GM12878 (cell line): Measurements from ENCODE around the gene PDSS1. TPM values are rescaled to one million over a fixed set of nuclear protein-coding genes. Genes with fewer than 3 reads are reported as not detected.

Experiments used
- ATAC-seq: fragments of 200-7000 bp; cut with Tn5 transposase; 3 replicates; pipeline ENCODE4 v1.9.1; 2020; ENCODE audit warnings: mild to moderate bottlenecking, moderate library complexity
- BruUV-seq: library from RNA; stranded (reverse); fragments of 400-500 nt; replicated peaks from 2 replicates; lab custom pipeline; 2021; lab: Mats Ljungman, UMichigan
- CTCF ChIA-PET: fragments of 300-600 bp; sonication (Branson Sonifier 250); formaldehyde crosslinking; extraction: SDS; loops from one replicate; lab custom pipeline; 2021; ENCODE audit warnings: inconsistent platforms; lab: Yijun Ruan, JAX
- POLR2A ChIA-PET: fragments of 350-600 bp; formaldehyde crosslinking; extraction: SDS; loops from one replicate; lab custom pipeline; 2021; ENCODE audit warnings: inconsistent platforms; lab: Charles Lee
- RAD21 ChIA-PET: fragments of 300-600 bp; sonication (Branson Sonifier 250); formaldehyde crosslinking; loops from one replicate; lab custom pipeline; 2023; ENCODE audit warnings: antibody characterized with exemption; ENCODE audit not compliant: unreplicated experiment; lab: Charles Lee
- SMC1A ChIA-PET: fragments of 300-600 bp; sonication (Branson Sonifier 250); formaldehyde crosslinking; loops from one replicate; lab custom pipeline; 2023; ENCODE audit not compliant: unreplicated experiment, uncharacterized antibody; lab: Charles Lee
- DNase-seq: peaks from one replicate; pipeline ENCODE4 v3.0.0-alpha.2; 2011; ENCODE audit warnings: low read depth, low spot score
- FAIRE-seq: peaks from 3 replicates; lab custom pipeline; 2011; peaks lifted over from hg19 to GRCh38; lab: Jason Lieb, UNC
- H2AFZ ChIP-seq: 2 replicates; pipeline ENCODE4 v1.6.0; 2011; ENCODE audit warnings: low read depth, low read length, control low read depth; ENCODE audit not compliant: control insufficient read depth
- H3K27ac ChIP-seq: 2 replicates; pipeline ENCODE4 v1.5.1; 2011; ENCODE audit warnings: control low read depth; ENCODE audit not compliant: control insufficient read depth, insufficient read depth
- H3K27me3 ChIP-seq, 2 experiments: replicated peaks in 1 of 2; 2 replicates each; pipeline versions ENCODE4 v1.6.0 to v1.6.1; 2011; ENCODE audit warnings: low read length in 1 of 2; ENCODE audit not compliant: control insufficient read depth in 2 of 2, insufficient read depth in 2 of 2
- H3K36me3 ChIP-seq, 2 experiments: 2 replicates each; pipeline ENCODE4 v1.5.1; 2011; ENCODE audit warnings: low read length in 1 of 2; ENCODE audit not compliant: control insufficient read depth in 2 of 2, insufficient read depth in 2 of 2
- H3K4me1 ChIP-seq: 2 replicates; pipeline ENCODE4 v1.6.1; 2011; ENCODE audit warnings: mild to moderate bottlenecking, low read length, moderate library complexity, mixed read lengths; ENCODE audit not compliant: control insufficient read depth, insufficient read depth
- H3K4me2 ChIP-seq: 2 replicates; pipeline ENCODE4 v1.6.0; 2011; ENCODE audit warnings: control low read depth; ENCODE audit not compliant: control insufficient read depth, insufficient read depth
- H3K4me3 ChIP-seq: fragments of 200-600 bp; sonication (generic); 2 replicates; pipeline ENCODE4 v1.5.1; 2016
- H3K79me2 ChIP-seq: 2 replicates; pipeline ENCODE4 v1.6.0; 2011; ENCODE audit warnings: low read length; ENCODE audit not compliant: control insufficient read depth, insufficient read depth
- H3K9ac ChIP-seq: 2 replicates; pipeline ENCODE4 v1.8.0; 2011; ENCODE audit warnings: low read length, control low read depth, mixed read lengths; ENCODE audit not compliant: control insufficient read depth, insufficient read depth
- H3K9me3 ChIP-seq: replicated peaks from 3 replicates; pipeline ENCODE4 v1.5.1; 2011; ENCODE audit warnings: mild to moderate bottlenecking, low read length; ENCODE audit not compliant: control insufficient read depth, insufficient read depth
- H4K20me1 ChIP-seq: 2 replicates; pipeline ENCODE4 v1.6.0; 2011; ENCODE audit not compliant: control insufficient read depth, insufficient read depth
- EP300 ChIP-seq, 2 experiments: fragments of 150-350 bp in 1 of 2; IDR thresholded peaks; 2 replicates each; pipeline ENCODE4 v1.6.1; 2011 to 2012; ENCODE audit warnings: low read depth in 2 of 2, low read length in 2 of 2, borderline replicate concordance in 1 of 2, improper control_type of control experiment in 1 of 2, inconsistent platforms in 1 of 2; ENCODE audit not compliant: control insufficient read depth in 1 of 2
- MTA3 ChIP-seq: IDR thresholded peaks from 2 replicates; pipeline ENCODE4 v1.6.1; 2012; ENCODE audit warnings: low read length, inconsistent platforms, borderline replicate concordance
- PAX5 ChIP-seq: IDR thresholded peaks from 2 replicates; pipeline ENCODE4 v1.6.1; 2011; ENCODE audit warnings: low read depth, low read length, borderline replicate concordance
- ZBTB33 ChIP-seq: fragments of 450-650 bp; IDR thresholded peaks from 2 replicates; pipeline ENCODE4 v1.6.1; 2017; ENCODE audit warnings: mild to moderate bottlenecking
- WGBS: methylation state at CpG from one replicate; pipeline ENCODE4 v1.1.6; 2016; ENCODE audit warnings: low lambda C conversion rate; ENCODE audit not compliant: insufficient replicate concordance, insufficient coverage; ENCODE audit errors: missing lambda C conversion rate; 5-methylcytosine and 5-hydroxymethylcytosine counted together
- in situ Hi-C: fragments of 300-500 bp; cut with MboI; formaldehyde crosslinking; loops from 9 replicates; pipeline ENCODE4 v1.14.3; 2018; ENCODE audit warnings: mixed read lengths
- intact Hi-C: fragments of 100-400 bp; cut with micrococcal nuclease; formaldehyde crosslinking; loops from one replicate; pipeline ENCODE4 v1.14.2; 2022; ENCODE audit not compliant: unreplicated experiment
- polyA plus RNA-seq, 11 experiments: library from polyadenylated mRNA; depleted of rRNA in 4 of 11; unstranded in 6 of 11; stranded (reverse) in 5 of 11; fragments of >200 nt; fragmentation: Nextera tagmentation in 4 of 11; fragmentation: Illumina TruSeq in 1 of 11; extraction: Ambion mirVana in 4 of 11; extraction: Trizol in 1 of 11; gene quantifications; 1 replicate in 1 of 11; 2 replicates in 10 of 11; pipeline versions ENCODE4 v1.2.1 to v1.2.3, GENCODE V29; 2011 to 2016; ENCODE audit warnings: inconsistent platforms in 2 of 11, missing spikeins in 2 of 11, low read depth in 1 of 11
- total RNA-seq, 4 experiments: library from RNA; depleted of rRNA in 3 of 4; stranded (reverse); fragments of >200 nt in 3 of 4; fragmentation: Illumina TruSeq in 1 of 4; extraction: Trizol in 1 of 4; gene quantifications; 2 replicates each; pipeline versions ENCODE4 v1.2.1 to v1.2.3, GENCODE V29; 2013 to 2021

Gene PDSS1
- total and polyA plus RNA-seq, 10 of the 15 experiments (the other 5 are each of a cell fraction or from before 2014, with no cell fraction given): 12.2 to 48.2 (median 35.9) TPM

- RAD21 ChIA-PET: interaction anchor here (2.9 kb wide), 1 partner anchor 118 kb away, joined by 11 read pairs; no protein-coding TSS in a partner anchor
- Histone ChIP-seq H3K36me3 (peaks cover 10 to 24% of the 10 kb centered on the region in 2 experiments), H3K4me1 (peaks cover 68% of the 10 kb centered on the region), H3K27me3 (no peaks in the 10 kb centered on the region), H4K20me1 (no peaks in the 10 kb centered on the region), H3K4me3 (no peak overlapping the region), H3K79me2 (peaks cover 12% of the 10 kb centered on the region), H3K27ac (0 out of 2 replicates have a peak overlapping the region, but pooled peaks have one; percentile 11), H3K9me3 (no peaks in the 10 kb centered on the region), H3K4me2 (no peak overlapping the region), H3K9ac (no peak overlapping the region), H2AFZ (no peak overlapping the region)
- no peak for FAIRE-seq
- POLR2A ChIA-PET: interaction anchor here (0.9 kb wide), 1 partner anchor 9 kb away, joined by 3 read pairs; no protein-coding TSS in a partner anchor
- in situ Hi-C loops: loop anchor here (10.0 kb wide), 1 partner anchor 113 kb away; no protein-coding TSS in a partner anchor
- CTCF ChIA-PET: interaction anchor here (1.9 kb wide), 2 partner anchors 15 kb away, joined by 5 to 6 read pairs; no protein-coding TSS in a partner anchor
- no TSS peak for BruUV-seq
- WGBS: 100% methylated on average over 4 of the region's 4 CpGs
- SMC1A ChIA-PET: interaction anchor here (1.1 to 2.0 kb wide), 6 partner anchors 10 to 116 kb away, joined by 4 to 16 read pairs (median 6); no protein-coding TSS in a partner anchor
- no peak for DNase-seq
- TF ChIP-seq PAX5 (peak; percentile 74), MTA3 (0 out of 2 replicates have a peak, but pooled peaks have one; percentile 35), EP300 (IDR thresholded peaks at IDR 0.05; ENCODE audit: borderline replicate concordance in 1 of 2, control insufficient read depth in 1 of 2, low read depth in 2 of 2, low read length in 2 of 2) (no peak), ZBTB33 (peak; percentile 60; the same call in 1 of the 2 replicates)
- intact Hi-C loops: no loop called here
- no peak for ATAC-seq
Observed at GRCh38 chr10:26741368-26741767, 43.9 kb downstream of the PDSS1 start.
